SK-N-SH (cell line): ENCODE data around the gene RSPO4. TPM values are rescaled to one million over a fixed set of nuclear protein-coding genes. Genes with fewer than 3 reads are reported as not detected.

Experiments used
- CTCF ChIA-PET: fragments of 300-600, 350-600 bp; formaldehyde crosslinking; extraction: SDS; loops from one replicate; lab custom pipeline; 2021; lab: Yijun Ruan, JAX
- POLR2A ChIA-PET: fragments of 350-600 bp; sonication (Branson Sonifier 250); formaldehyde crosslinking; extraction: SDS; loops from one replicate; lab custom pipeline; 2020; ENCODE audit warnings: antibody characterized with exemption, inconsistent platforms; lab: Yijun Ruan, JAX
- DNase-seq: peaks from one replicate; pipeline ENCODE4 v3.0.0; 2012
- H2AFZ ChIP-seq: fragments of 200-600 bp; sonication (generic); 2 replicates; pipeline ENCODE4 v1.8.1; 2016; ENCODE audit warnings: antibody characterized with exemption, mild to moderate bottlenecking, low read depth
- H3F3A ChIP-seq: fragments of 200-600 bp; sonication (generic); replicated peaks from 2 replicates; pipeline ENCODE3; 2016; ENCODE audit warnings: antibody characterized with exemption, mild to moderate bottlenecking; ENCODE audit not compliant: insufficient read depth
- H3K27ac ChIP-seq, 2 experiments: fragments of 200-500 bp in 1 of 2; fragments of 200-600 bp in 1 of 2; sonication (Bioruptor generic) in 1 of 2; sonication (generic), shearing (Covaris generic) in 1 of 2; 2 replicates each; pipeline versions ENCODE4 v1.5.1 to v1.6.1; 2014 to 2016; ENCODE audit warnings: low read depth in 2 of 2, inconsistent platforms in 1 of 2, low read length in 1 of 2, mild to moderate bottlenecking in 1 of 2, mixed read lengths in 1 of 2
- H3K27me3 ChIP-seq: fragments of 200-600 bp; sonication (generic), shearing (Covaris generic); 2 replicates; pipeline ENCODE4 v1.6.1; 2016; ENCODE audit warnings: mixed run types; ENCODE audit not compliant: insufficient read depth
- H3K36me3 ChIP-seq, 2 experiments: fragments of 200-500 bp in 1 of 2; fragments of 200-600 bp in 1 of 2; sonication (Bioruptor generic) in 1 of 2; sonication (generic) in 1 of 2; replicated peaks in 1 of 2; 2 replicates each; pipeline versions ENCODE3 to v1.5.1; 2014 to 2016; ENCODE audit warnings: low read length in 1 of 2, mild to moderate bottlenecking in 1 of 2; ENCODE audit not compliant: insufficient read depth in 2 of 2, control insufficient read depth in 1 of 2
- H3K4me1 ChIP-seq, 2 experiments: fragments of 200-500 bp in 1 of 2; fragments of 200-600 bp in 1 of 2; sonication (Bioruptor generic) in 1 of 2; sonication (generic), shearing (Covaris generic) in 1 of 2; 2 replicates each; pipeline versions ENCODE4 v1.5.1 to v1.6.1; 2014 to 2016; ENCODE audit warnings: low read depth in 1 of 2, low read length in 1 of 2, mixed run types in 1 of 2; ENCODE audit not compliant: insufficient read depth in 2 of 2, control insufficient read depth in 1 of 2
- H3K4me2 ChIP-seq: fragments of 200-600 bp; sonication (generic), shearing (Covaris generic); 2 replicates; pipeline ENCODE4 v1.6.1; 2017; ENCODE audit warnings: mixed run types
- H3K4me3 ChIP-seq, 2 experiments: fragments of 200-500 bp in 1 of 2; fragments of 200-600 bp in 1 of 2; sonication (Bioruptor generic) in 1 of 2; sonication (generic), shearing (Covaris generic) in 1 of 2; 2 replicates each; pipeline versions ENCODE4 v1.5.1 to v1.8.1; 2014 to 2016; ENCODE audit warnings: low read depth in 2 of 2, inconsistent platforms in 1 of 2, low read length in 1 of 2, mild to moderate bottlenecking in 1 of 2, mixed read lengths in 1 of 2, moderate library complexity in 1 of 2
- H3K79me2 ChIP-seq: fragments of 200-600 bp; sonication (generic); 2 replicates; pipeline ENCODE4 v1.8.1; 2017; ENCODE audit warnings: mild to moderate bottlenecking; ENCODE audit not compliant: insufficient read depth
- H3K9ac ChIP-seq: fragments of 200-600 bp; sonication (generic); 2 replicates; pipeline ENCODE4 v1.6.1; 2017; ENCODE audit warnings: mixed run types
- H3K9me2 ChIP-seq: fragments of 200-600 bp; sonication (generic); 2 replicates; pipeline ENCODE4 v1.6.1; 2017; ENCODE audit warnings: mixed run types
- H3K9me3 ChIP-seq: fragments of 200-600 bp; sonication (generic); 2 replicates; pipeline ENCODE4 v1.6.1; 2017; ENCODE audit warnings: mixed run types, mild to moderate bottlenecking, moderate library complexity
- H4K20me1 ChIP-seq: fragments of 200-600 bp; sonication (generic); 2 replicates; pipeline ENCODE4 v1.6.1; 2017; ENCODE audit warnings: mild to moderate bottlenecking, mixed run types; ENCODE audit not compliant: insufficient read depth
- EZH2phosphoT487 ChIP-seq: fragments of 200-600 bp; sonication (generic); IDR thresholded peaks from 2 replicates; pipeline ENCODE4 v1.6.1; 2017; ENCODE audit warnings: low read depth, mixed run types, mild to moderate bottlenecking, antibody characterized with exemption, moderate library complexity, borderline replicate concordance
- FOXM1 ChIP-seq: IDR thresholded peaks from 2 replicates; pipeline ENCODE4 v1.4.0; 2012; ENCODE audit warnings: low read depth, mild to moderate bottlenecking
- MEF2A ChIP-seq: IDR thresholded peaks from 2 replicates; pipeline ENCODE4 v1.4.0; 2012; ENCODE audit warnings: low read depth, borderline replicate concordance
- MXI1 ChIP-seq: IDR thresholded peaks from 2 replicates; pipeline ENCODE4 v1.6.1; 2012; ENCODE audit warnings: mild to moderate bottlenecking, low read depth, low read length, improper control_type of control experiment
- NFIC ChIP-seq: IDR thresholded peaks from 2 replicates; pipeline ENCODE4 v1.4.0; 2012; ENCODE audit warnings: borderline replicate concordance
- RCOR1 ChIP-seq: fragments of 150-350 bp; IDR thresholded peaks from 2 replicates; pipeline ENCODE4 v1.6.1; 2017; ENCODE audit warnings: antibody characterized with exemption, low read length
- RXRA ChIP-seq: IDR thresholded peaks from 2 replicates; pipeline ENCODE4 v1.4.0; 2012; ENCODE audit warnings: low read depth, mild to moderate bottlenecking, borderline replicate concordance
- SIN3A ChIP-seq: IDR thresholded peaks from 2 replicates; pipeline ENCODE4 v1.6.1; 2012; ENCODE audit warnings: low read depth, mild to moderate bottlenecking, low read length, moderate library complexity, borderline replicate concordance
- SMC3 ChIP-seq: IDR thresholded peaks from 2 replicates; pipeline ENCODE4 v1.6.1; 2012; ENCODE audit warnings: low read depth, low read length, improper control_type of control experiment
- TAF1 ChIP-seq: IDR thresholded peaks from 2 replicates; pipeline ENCODE4 v1.6.1; 2012; ENCODE audit warnings: low read depth, mild to moderate bottlenecking, low read length, moderate library complexity, borderline replicate concordance
- TEAD4 ChIP-seq: IDR thresholded peaks from 2 replicates; pipeline ENCODE4 v1.4.0; 2012; ENCODE audit warnings: mild to moderate bottlenecking, borderline replicate concordance; ENCODE audit not compliant: insufficient read depth
- WGBS: methylation state at CpG from one replicate; pipeline ENCODE4 v1.1.6; 2017; ENCODE audit warnings: low lambda C conversion rate; 5-methylcytosine and 5-hydroxymethylcytosine counted together
- polyA plus RNA-seq, 3 experiments: library from polyadenylated mRNA; depleted of rRNA; stranded (reverse); fragments of >200 nt; gene quantifications; 2 replicates each; pipeline ENCODE4 v1.2.3, GENCODE V29; 2012
- TF ChIP-seq, protein P1 (sequence below): fragments of 200-600 bp; sonication (generic); IDR thresholded peaks from 2 replicates; pipeline ENCODE4 v1.6.1; 2017; ENCODE audit warnings: antibody characterized with exemption, mild to moderate bottlenecking, moderate library complexity
- TF ChIP-seq, protein P2 (sequence below): IDR thresholded peaks from 2 replicates; pipeline ENCODE4 v1.4.0; 2012; ENCODE audit warnings: low read depth, borderline replicate concordance
- TF ChIP-seq, protein P3 (sequence below): IDR thresholded peaks from 2 replicates; pipeline ENCODE4 v1.4.0; 2012; ENCODE audit warnings: low read depth, borderline replicate concordance
- TF ChIP-seq, protein P4 (sequence below): IDR thresholded peaks from 2 replicates; pipeline ENCODE4 v1.4.0; 2012; ENCODE audit warnings: low read depth
- TF ChIP-seq, protein P5 (sequence below): fragments of 150-350 bp; IDR thresholded peaks from 2 replicates; pipeline ENCODE4 v1.6.1; 2017; ENCODE audit warnings: antibody characterized with exemption, low read length, low read depth, borderline replicate concordance

RSPO4 gene
- polyA plus RNA-seq, 1 of the 3 experiments (the other 2 are of a cell fraction), result not detected

DNA sequence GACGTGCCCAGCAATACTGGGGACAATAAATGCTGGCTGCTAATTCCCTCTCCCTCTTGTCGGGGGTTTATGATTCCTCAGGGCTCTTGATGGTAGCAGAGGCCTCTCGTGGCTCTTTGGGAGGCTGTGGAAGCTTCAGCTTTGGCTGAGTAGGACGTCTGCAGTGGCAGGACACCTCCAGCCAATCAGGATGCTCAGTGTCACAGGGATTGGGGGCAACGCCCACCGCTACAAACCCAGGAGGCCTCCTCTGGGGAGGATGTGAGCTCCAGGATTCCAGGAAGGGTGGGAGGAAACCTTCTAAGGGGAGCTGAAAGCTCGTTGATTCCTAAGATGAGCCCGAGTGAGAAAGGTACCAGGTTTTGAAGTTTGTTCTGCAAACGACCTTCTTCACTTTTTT is 19.4 kb downstream of the RSPO4 start:
- Histone ChIP-seq H3K36me3 (no peaks in the 10 kb centered on the region), H3K79me2 (no peaks in the 10 kb centered on the region), H3K4me1 (peaks cover 0 to 2% of the 10 kb centered on the region in 2 experiments; a peak in 1 of 4 replicates), H3K27me3 (peaks cover 8% of the 10 kb centered on the region; the same call in 1 of the 2 replicates), H2AFZ (no peak overlapping the region), H3K9me2 (no peaks in the 10 kb centered on the region), H3K4me3 (no peak overlapping the region), H3K9ac (no peak overlapping the region), H3K4me2 (no peak overlapping the region), H3K9me3 (no peaks in the 10 kb centered on the region), H4K20me1 (no peaks in the 10 kb centered on the region), H3F3A (no peaks in the 10 kb centered on the region), H3K27ac (no peak overlapping the region)
- TF ChIP-seq, protein P1, sequence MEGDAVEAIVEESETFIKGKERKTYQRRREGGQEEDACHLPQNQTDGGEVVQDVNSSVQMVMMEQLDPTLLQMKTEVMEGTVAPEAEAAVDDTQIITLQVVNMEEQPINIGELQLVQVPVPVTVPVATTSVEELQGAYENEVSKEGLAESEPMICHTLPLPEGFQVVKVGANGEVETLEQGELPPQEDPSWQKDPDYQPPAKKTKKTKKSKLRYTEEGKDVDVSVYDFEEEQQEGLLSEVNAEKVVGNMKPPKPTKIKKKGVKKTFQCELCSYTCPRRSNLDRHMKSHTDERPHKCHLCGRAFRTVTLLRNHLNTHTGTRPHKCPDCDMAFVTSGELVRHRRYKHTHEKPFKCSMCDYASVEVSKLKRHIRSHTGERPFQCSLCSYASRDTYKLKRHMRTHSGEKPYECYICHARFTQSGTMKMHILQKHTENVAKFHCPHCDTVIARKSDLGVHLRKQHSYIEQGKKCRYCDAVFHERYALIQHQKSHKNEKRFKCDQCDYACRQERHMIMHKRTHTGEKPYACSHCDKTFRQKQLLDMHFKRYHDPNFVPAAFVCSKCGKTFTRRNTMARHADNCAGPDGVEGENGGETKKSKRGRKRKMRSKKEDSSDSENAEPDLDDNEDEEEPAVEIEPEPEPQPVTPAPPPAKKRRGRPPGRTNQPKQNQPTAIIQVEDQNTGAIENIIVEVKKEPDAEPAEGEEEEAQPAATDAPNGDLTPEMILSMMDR, result no peak
- no peak for TF ChIP-seq MEF2A
- TF ChIP-seq SIN3A, result no peak
- TF ChIP-seq NFIC, result no peak
- no peak for TF ChIP-seq EZH2phosphoT487
- TF ChIP-seq, protein P2, sequence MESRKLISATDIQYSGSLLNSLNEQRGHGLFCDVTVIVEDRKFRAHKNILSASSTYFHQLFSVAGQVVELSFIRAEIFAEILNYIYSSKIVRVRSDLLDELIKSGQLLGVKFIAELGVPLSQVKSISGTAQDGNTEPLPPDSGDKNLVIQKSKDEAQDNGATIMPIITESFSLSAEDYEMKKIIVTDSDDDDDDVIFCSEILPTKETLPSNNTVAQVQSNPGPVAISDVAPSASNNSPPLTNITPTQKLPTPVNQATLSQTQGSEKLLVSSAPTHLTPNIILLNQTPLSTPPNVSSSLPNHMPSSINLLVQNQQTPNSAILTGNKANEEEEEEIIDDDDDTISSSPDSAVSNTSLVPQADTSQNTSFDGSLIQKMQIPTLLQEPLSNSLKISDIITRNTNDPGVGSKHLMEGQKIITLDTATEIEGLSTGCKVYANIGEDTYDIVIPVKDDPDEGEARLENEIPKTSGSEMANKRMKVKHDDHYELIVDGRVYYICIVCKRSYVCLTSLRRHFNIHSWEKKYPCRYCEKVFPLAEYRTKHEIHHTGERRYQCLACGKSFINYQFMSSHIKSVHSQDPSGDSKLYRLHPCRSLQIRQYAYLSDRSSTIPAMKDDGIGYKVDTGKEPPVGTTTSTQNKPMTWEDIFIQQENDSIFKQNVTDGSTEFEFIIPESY, result no peak
- TF ChIP-seq TAF1, result no peak
- no peak for TF ChIP-seq MXI1
- TF ChIP-seq RXRA, result no peak
- TF ChIP-seq SMC3, result no peak
- TF ChIP-seq, protein P3, sequence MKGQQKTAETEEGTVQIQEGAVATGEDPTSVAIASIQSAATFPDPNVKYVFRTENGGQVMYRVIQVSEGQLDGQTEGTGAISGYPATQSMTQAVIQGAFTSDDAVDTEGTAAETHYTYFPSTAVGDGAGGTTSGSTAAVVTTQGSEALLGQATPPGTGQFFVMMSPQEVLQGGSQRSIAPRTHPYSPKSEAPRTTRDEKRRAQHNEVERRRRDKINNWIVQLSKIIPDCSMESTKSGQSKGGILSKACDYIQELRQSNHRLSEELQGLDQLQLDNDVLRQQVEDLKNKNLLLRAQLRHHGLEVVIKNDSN, result no peak
- TF ChIP-seq TEAD4, result no peak
- TF ChIP-seq, protein P4, sequence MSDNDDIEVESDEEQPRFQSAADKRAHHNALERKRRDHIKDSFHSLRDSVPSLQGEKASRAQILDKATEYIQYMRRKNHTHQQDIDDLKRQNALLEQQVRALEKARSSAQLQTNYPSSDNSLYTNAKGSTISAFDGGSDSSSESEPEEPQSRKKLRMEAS, result no peak
- TF ChIP-seq FOXM1, result no peak
- TF ChIP-seq, protein P5, sequence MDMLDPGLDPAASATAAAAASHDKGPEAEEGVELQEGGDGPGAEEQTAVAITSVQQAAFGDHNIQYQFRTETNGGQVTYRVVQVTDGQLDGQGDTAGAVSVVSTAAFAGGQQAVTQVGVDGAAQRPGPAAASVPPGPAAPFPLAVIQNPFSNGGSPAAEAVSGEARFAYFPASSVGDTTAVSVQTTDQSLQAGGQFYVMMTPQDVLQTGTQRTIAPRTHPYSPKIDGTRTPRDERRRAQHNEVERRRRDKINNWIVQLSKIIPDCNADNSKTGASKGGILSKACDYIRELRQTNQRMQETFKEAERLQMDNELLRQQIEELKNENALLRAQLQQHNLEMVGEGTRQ, result no peak
- TF ChIP-seq RCOR1, result no peak
- WGBS, result 19% methylated on average over 7 of the region's 9 CpGs
- no peak for DNase-seq
- CTCF ChIA-PET, result interaction anchor here (0.7 to 2.9 kb wide), 6 partner anchors 8 to 207 kb away, joined by 3 to 11 read pairs (median 6); no protein-coding TSS in a partner anchor
- POLR2A ChIA-PET, result no interaction called here
